GM23248 (cell line): ENCODE data around the gene IFI27.

Experiments
- EZH2 ChIP-seq: fragments of 200-600 bp; sonication (generic); IDR thresholded peaks from 2 replicates; pipeline ENCODE4 v1.6.1; 2018; ENCODE audit warnings: antibody characterized with exemption, mild to moderate bottlenecking; ENCODE audit not compliant: insufficient read depth, poor library complexity, severe bottlenecking
- EZH2phosphoT487 ChIP-seq: fragments of 200-600 bp; sonication (generic); IDR thresholded peaks from 2 replicates; pipeline ENCODE4 v1.6.1; 2018; ENCODE audit warnings: antibody characterized with exemption, moderate library complexity, mild to moderate bottlenecking, low read depth; ENCODE audit not compliant: insufficient read depth

- TF ChIP-seq EZH2 (no peak), EZH2phosphoT487 (no peak)
Observed at GRCh38 chr14:94103554-94104150, 6.9 kb upstream of the IFI27 start.
